ENCODE measurements around the gene COL21A1. TPM values are rescaled to one million over a fixed set of nuclear protein-coding genes. Genes with fewer than 3 reads are reported as not detected.

The COL21A1 gene
- total RNA-seq, 3 donors from 2014 or later, result 0.80 to 2.9 (median 1.5) TPM

DNA sequence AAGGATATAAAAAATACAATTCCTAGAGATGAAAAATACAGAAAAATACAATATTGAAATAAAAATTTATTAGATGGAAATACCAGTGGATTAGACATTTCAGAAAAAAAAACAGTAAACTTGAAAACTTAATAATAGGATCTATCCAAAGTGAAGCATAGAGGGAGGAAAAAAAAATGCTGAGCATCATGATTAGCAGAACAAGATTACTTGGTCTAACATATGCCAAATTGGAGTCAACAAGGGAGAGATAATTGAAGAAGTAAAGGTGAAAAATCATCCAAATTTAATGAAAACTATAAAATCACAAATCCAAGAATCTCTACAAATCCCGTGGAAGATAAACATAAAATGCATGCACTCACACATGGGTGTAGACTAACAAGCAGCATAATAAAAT lies 205.8 kb downstream of the COL21A1 start:
- no peak overlapping the region for H3K4me3 ChIP-seq
- H3K27ac ChIP-seq, result no peak overlapping the region
- no peak for DNase-seq (ENCODE audit: low spot score in 2 of 2)
- TF ChIP-seq, protein P1, sequence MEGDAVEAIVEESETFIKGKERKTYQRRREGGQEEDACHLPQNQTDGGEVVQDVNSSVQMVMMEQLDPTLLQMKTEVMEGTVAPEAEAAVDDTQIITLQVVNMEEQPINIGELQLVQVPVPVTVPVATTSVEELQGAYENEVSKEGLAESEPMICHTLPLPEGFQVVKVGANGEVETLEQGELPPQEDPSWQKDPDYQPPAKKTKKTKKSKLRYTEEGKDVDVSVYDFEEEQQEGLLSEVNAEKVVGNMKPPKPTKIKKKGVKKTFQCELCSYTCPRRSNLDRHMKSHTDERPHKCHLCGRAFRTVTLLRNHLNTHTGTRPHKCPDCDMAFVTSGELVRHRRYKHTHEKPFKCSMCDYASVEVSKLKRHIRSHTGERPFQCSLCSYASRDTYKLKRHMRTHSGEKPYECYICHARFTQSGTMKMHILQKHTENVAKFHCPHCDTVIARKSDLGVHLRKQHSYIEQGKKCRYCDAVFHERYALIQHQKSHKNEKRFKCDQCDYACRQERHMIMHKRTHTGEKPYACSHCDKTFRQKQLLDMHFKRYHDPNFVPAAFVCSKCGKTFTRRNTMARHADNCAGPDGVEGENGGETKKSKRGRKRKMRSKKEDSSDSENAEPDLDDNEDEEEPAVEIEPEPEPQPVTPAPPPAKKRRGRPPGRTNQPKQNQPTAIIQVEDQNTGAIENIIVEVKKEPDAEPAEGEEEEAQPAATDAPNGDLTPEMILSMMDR (IDR thresholded peaks at IDR 0.05), result no peak
- TF ChIP-seq POLR2AphosphoS5 (IDR thresholded peaks at IDR 0.05) (no peak), POLR2A (IDR thresholded peaks at IDR 0.05) (no peak)
- intact Hi-C loops (cut with DNase I; ENCODE audit: low total_unique reads), result no loop called here
- no peaks in the 10 kb centered on the region for H3K4me1 ChIP-seq
- no peaks in the 10 kb centered on the region for H3K9me3 ChIP-seq
- H3K27me3 ChIP-seq, result no peaks in the 10 kb centered on the region
- no peaks in the 10 kb centered on the region for H3K36me3 ChIP-seq

DNA sequence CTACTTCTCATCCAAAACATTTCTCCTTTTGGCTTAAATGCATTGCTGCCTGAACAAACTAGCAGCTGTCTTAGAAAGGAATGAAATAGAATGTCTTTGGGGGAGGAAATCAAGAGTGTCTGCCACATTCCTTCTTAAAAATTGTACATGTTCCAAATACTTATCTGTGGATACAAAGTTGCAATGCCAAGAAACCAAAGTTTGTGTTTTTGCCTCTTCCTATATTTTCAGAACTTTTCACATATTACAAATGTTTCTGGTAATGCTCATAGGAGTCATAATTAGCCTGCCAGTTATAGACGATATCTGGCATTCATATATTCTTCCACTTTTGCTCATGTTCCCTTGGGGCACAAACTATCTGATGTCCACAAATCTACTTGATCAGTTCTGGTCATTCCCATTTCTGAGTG lies 206.5 kb downstream of the COL21A1 start:
- H3K27ac ChIP-seq, result no peak overlapping the region
- H3K4me1 ChIP-seq, result no peaks in the 10 kb centered on the region
- no peaks in the 10 kb centered on the region for H3K27me3 ChIP-seq
- no peaks in the 10 kb centered on the region for H3K36me3 ChIP-seq
- H3K9me3 ChIP-seq, result no peaks in the 10 kb centered on the region
- intact Hi-C loops (cut with DNase I; ENCODE audit: low total_unique reads), result no loop called here
- TF ChIP-seq POLR2AphosphoS5 (IDR thresholded peaks at IDR 0.05) (no peak), POLR2A (IDR thresholded peaks at IDR 0.05) (no peak)
- TF ChIP-seq, protein P1 (IDR thresholded peaks at IDR 0.05), result no peak
- no peak for DNase-seq (ENCODE audit: low spot score in 2 of 2)
- no peak overlapping the region for H3K4me3 ChIP-seq

DNA sequence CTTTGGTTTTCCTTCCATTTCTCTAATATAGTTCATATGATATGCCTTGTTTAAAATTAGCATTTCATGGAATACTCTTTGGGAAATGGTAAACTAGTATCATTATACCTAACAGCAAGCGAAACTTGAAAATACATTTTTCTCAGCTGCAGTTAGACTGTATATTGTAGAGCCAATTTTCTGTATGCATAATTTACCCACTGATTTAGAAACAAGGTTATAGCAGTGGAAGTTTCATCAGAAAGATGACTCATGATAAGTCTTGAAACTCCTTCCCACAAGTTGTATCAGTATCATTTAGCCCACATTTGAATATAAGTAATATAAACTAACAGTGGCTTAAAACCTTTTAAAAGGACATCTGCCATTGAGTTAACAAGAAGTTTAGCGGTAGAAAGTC lies 207.2 kb downstream of the COL21A1 start:
- Histone ChIP-seq H3K9me3 (no peaks in the 10 kb centered on the region), H3K36me3 (no peaks in the 10 kb centered on the region), H3K4me1 (no peaks in the 10 kb centered on the region), H3K4me3 (no peak overlapping the region), H3K27me3 (no peaks in the 10 kb centered on the region), H3K27ac (no peak overlapping the region)
- intact Hi-C loops (cut with DNase I; ENCODE audit: low total_unique reads), result no loop called here
- DNase-seq (ENCODE audit: low spot score in 2 of 2), result no peak
- TF ChIP-seq POLR2A (IDR thresholded peaks at IDR 0.05), result no peak
- TF ChIP-seq POLR2AphosphoS5 (IDR thresholded peaks at IDR 0.05), result no peak
- TF ChIP-seq, protein P1 (IDR thresholded peaks at IDR 0.05), result no peak

DNA sequence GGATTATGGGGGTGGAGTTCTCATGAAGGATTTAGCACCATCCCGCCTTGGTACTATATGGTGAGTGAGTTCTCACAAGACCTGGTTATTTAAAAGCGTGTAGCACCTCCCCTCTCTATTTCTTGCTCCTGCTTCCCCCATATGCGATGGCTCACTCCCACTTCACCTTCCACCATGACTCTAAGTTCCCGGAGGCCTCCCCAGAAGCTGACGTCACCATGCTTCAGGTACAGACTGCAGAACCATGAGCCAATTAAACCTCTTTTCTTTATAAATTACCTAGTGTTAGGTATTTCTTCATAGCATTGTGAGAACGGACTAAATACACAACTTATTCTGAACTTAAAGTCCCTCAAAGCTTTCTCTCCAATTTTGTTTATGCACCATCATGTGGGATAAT lies 208.6 kb downstream of the COL21A1 start:
- no peaks in the 10 kb centered on the region for H3K9me3 ChIP-seq
- no peak overlapping the region for H3K27ac ChIP-seq
- H3K4me1 ChIP-seq, result no peaks in the 10 kb centered on the region
- intact Hi-C loops (cut with DNase I; ENCODE audit: low total_unique reads), result no loop called here
- H3K27me3 ChIP-seq, result no peaks in the 10 kb centered on the region
- H3K36me3 ChIP-seq, result no peaks in the 10 kb centered on the region
- TF ChIP-seq, protein P1 (IDR thresholded peaks at IDR 0.05), result no peak
- TF ChIP-seq POLR2AphosphoS5 (IDR thresholded peaks at IDR 0.05), result no peak
- TF ChIP-seq POLR2A (IDR thresholded peaks at IDR 0.05), result no peak
- no peak overlapping the region for H3K4me3 ChIP-seq
- no peak for DNase-seq (ENCODE audit: low spot score in 2 of 2)

DNA sequence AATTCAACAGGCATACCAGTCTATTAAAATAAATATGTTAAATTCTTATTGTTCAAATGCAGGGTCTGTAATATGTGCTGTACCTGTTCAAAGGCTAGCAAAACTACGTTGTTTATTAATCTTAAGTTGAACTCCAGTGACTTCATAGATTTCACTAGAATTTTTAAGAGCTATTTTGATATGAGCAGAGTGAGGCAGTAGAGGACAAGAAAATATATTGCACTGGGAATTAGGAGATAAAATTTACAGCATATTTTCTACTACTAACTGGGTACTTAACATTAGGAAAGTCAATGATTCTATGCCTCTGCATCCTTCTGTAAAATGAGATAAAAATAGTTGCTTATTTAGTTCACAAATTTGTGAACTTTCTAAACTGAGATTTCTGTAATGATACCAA lies 209.8 kb downstream of the COL21A1 start:
- Histone ChIP-seq H3K9me3 (no peaks in the 10 kb centered on the region), H3K36me3 (no peaks in the 10 kb centered on the region), H3K4me1 (no peaks in the 10 kb centered on the region), H3K27me3 (no peaks in the 10 kb centered on the region), H3K4me3 (no peak overlapping the region), H3K27ac (no peak overlapping the region)
- TF ChIP-seq, protein P1 (IDR thresholded peaks at IDR 0.05), result no peak
- TF ChIP-seq POLR2A (IDR thresholded peaks at IDR 0.05), result no peak
- no peak for TF ChIP-seq POLR2AphosphoS5 (IDR thresholded peaks at IDR 0.05)
- intact Hi-C loops (cut with DNase I; ENCODE audit: low total_unique reads), result no loop called here
- DNase-seq (ENCODE audit: low spot score in 2 of 2), result no peak

Measured in breast epithelium (tissue), 4 donors.